IMR-90 (cell line): Measurements from ENCODE around the gene KLHL36.

Source experiments
- CEBPB ChIP-seq: IDR thresholded peaks from 2 replicates; pipeline ENCODE4 v1.6.1; 2012; ENCODE audit warnings: low read depth, low read length, improper control_type of control experiment
- MXI1 ChIP-seq: IDR thresholded peaks from 2 replicates; pipeline ENCODE4 v1.6.1; 2012; ENCODE audit warnings: low read depth, mild to moderate bottlenecking, low read length, moderate library complexity, borderline replicate concordance
- RFX5 ChIP-seq: IDR thresholded peaks from 2 replicates; pipeline ENCODE4 v1.8.0; 2012; ENCODE audit warnings: low read depth, mild to moderate bottlenecking, low read length, moderate library complexity
- SMC3 ChIP-seq: fragments of 150-350 bp; IDR thresholded peaks from 2 replicates; pipeline ENCODE4 v1.6.1; 2016; ENCODE audit warnings: low read depth, mild to moderate bottlenecking, antibody characterized with exemption, low read length, moderate library complexity
- TF ChIP-seq, protein P1 (sequence below): conservative IDR thresholded peaks from 2 replicates; pipeline ENCODE4 v1.5.1; 2012; ENCODE audit warnings: mild to moderate bottlenecking, low read depth, low read length, improper control_type of control experiment

DNA sequence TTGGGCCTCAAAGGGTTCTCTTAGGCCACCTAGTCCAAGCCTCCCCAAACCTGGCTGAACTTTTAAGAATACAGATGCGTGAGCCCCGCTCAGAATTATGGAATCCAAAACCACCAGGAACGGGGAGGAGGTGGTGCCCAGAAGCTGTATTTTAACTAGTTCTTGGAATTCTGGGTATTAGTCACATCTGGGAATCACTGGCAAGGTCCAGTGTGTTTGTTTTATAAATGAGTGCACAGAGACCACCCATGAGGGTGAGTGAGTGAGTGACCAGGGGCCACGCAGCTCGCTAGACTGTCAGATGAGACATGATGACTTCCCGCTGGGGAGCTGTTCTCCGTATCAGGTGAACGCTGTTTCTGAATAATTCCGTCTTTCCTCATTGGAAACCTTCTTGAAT lies 14.2 kb downstream of the KLHL36 start:
- TF ChIP-seq RFX5 (no peak), CEBPB (no peak), MXI1 (no peak), SMC3 (no peak)
- TF ChIP-seq, protein P1, sequence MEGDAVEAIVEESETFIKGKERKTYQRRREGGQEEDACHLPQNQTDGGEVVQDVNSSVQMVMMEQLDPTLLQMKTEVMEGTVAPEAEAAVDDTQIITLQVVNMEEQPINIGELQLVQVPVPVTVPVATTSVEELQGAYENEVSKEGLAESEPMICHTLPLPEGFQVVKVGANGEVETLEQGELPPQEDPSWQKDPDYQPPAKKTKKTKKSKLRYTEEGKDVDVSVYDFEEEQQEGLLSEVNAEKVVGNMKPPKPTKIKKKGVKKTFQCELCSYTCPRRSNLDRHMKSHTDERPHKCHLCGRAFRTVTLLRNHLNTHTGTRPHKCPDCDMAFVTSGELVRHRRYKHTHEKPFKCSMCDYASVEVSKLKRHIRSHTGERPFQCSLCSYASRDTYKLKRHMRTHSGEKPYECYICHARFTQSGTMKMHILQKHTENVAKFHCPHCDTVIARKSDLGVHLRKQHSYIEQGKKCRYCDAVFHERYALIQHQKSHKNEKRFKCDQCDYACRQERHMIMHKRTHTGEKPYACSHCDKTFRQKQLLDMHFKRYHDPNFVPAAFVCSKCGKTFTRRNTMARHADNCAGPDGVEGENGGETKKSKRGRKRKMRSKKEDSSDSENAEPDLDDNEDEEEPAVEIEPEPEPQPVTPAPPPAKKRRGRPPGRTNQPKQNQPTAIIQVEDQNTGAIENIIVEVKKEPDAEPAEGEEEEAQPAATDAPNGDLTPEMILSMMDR: no peak
